Measurements from ENCODE around the gene THSD4.
"Not testable (repeated sequence)": the region's sequence is repeated elsewhere in the genome, so short reads cannot be mapped to it uniquely, and the experiment has no call there.

Gene THSD4

GRCh38 chr15:71666763-71667620 lies 551.7 kb downstream of the THSD4 start:
- Histone ChIP-seq H3K79me2 (ENCODE audit: control insufficient read depth, low read length) (no peaks in the 10 kb centered on the region), H3K27me3 (ENCODE audit: control insufficient read depth, low read length) (0 out of 2 replicates have a peak, but pooled peaks cover 6% of the 10 kb centered on the region), H3K36me3 (ENCODE audit: control insufficient read depth, low read length) (no peaks in the 10 kb centered on the region), H3K4me2 (ENCODE audit: low read length) (no peak overlapping the region), H3F3A (ENCODE audit: control insufficient read depth, insufficient read depth) (no peaks in the 10 kb centered on the region), H3K9me2 (replicated peaks; ENCODE audit: control insufficient read depth, low read length) (no peaks in the 10 kb centered on the region), H3K4me1 (ENCODE audit: control insufficient read depth, low read length) (no peaks in the 10 kb centered on the region), H3K27ac (ENCODE audit: low read depth, low read length) (no peak overlapping the region), H3K9me3 (ENCODE audit: control insufficient read depth, insufficient read depth, low read length) (no peaks in the 10 kb centered on the region), H4K20me1 (ENCODE audit: control insufficient read depth, insufficient read depth, low read depth, low read length) (no peaks in the 10 kb centered on the region), H3K4me3 (ENCODE audit: low read length) (no peak overlapping the region)
- TF ChIP-seq EZH2phosphoT487 (IDR thresholded peaks at IDR 0.05; ENCODE audit: borderline replicate concordance, low read length) (no peak), CTCF (IDR thresholded peaks at IDR 0.05; ENCODE audit: low read depth, low read length, poor library complexity, severe bottlenecking) (no peak)

- Histone ChIP-seq H3K79me2 (ENCODE audit: control insufficient read depth, low read length) (no peaks in the 10 kb centered on the region), H3K27ac (ENCODE audit: low read depth, low read length) (no peak overlapping the region), H3K4me1 (ENCODE audit: control insufficient read depth, low read length) (no peaks in the 10 kb centered on the region)
These were observed 554.4 kb downstream of the THSD4 start for GRCh38 chr15:71669688-71670087.

GRCh38 chr15:71670222-71670621 lies 555.0 kb downstream of the THSD4 start:
- H3K4me2 ChIP-seq (ENCODE audit: low read length); H3K36me3 ChIP-seq (ENCODE audit: control insufficient read depth, low read length); H3K79me2 ChIP-seq (ENCODE audit: control insufficient read depth, low read length); H3K27ac ChIP-seq (ENCODE audit: low read depth, low read length); H3K4me1 ChIP-seq (ENCODE audit: control insufficient read depth, low read length); H3F3A ChIP-seq (ENCODE audit: control insufficient read depth, insufficient read depth); H3K27me3 ChIP-seq (ENCODE audit: control insufficient read depth, low read length); H4K20me1 ChIP-seq (ENCODE audit: control insufficient read depth, insufficient read depth, low read depth, low read length); H3K9me2 ChIP-seq (replicated peaks; ENCODE audit: control insufficient read depth, low read length); H3K4me3 ChIP-seq (ENCODE audit: low read length); H3K9me3 ChIP-seq (ENCODE audit: control insufficient read depth, insufficient read depth, low read length): not testable (repeated sequence)

More at GRCh38 chr15:71669688-71670087, 554.4 kb downstream of the THSD4 start:
- H3K9me2 ChIP-seq (replicated peaks; ENCODE audit: control insufficient read depth, low read length): no peaks in the 10 kb centered on the region
- TF ChIP-seq EZH2phosphoT487 (IDR thresholded peaks at IDR 0.05; ENCODE audit: borderline replicate concordance, low read length) (no peak), CTCF (IDR thresholded peaks at IDR 0.05; ENCODE audit: low read depth, low read length, poor library complexity, severe bottlenecking) (no peak)
- no peaks in the 10 kb centered on the region for H4K20me1 ChIP-seq (ENCODE audit: control insufficient read depth, insufficient read depth, low read depth, low read length)
- H3K9me3 ChIP-seq (ENCODE audit: control insufficient read depth, insufficient read depth, low read length): no peaks in the 10 kb centered on the region
- H3K27me3 ChIP-seq (ENCODE audit: control insufficient read depth, low read length): peaks cover 5% of the 10 kb centered on the region; the same call in 1 of the 2 replicates
- H3K36me3 ChIP-seq (ENCODE audit: control insufficient read depth, low read length): no peaks in the 10 kb centered on the region
- no peak overlapping the region for H3K4me3 ChIP-seq (ENCODE audit: low read length)
- H3F3A ChIP-seq (ENCODE audit: control insufficient read depth, insufficient read depth): no peaks in the 10 kb centered on the region
- no peak overlapping the region for H3K4me2 ChIP-seq (ENCODE audit: low read length)

- H3K9me2 ChIP-seq (replicated peaks; ENCODE audit: control insufficient read depth, low read length): no peaks in the 10 kb centered on the region
- H3K79me2 ChIP-seq (ENCODE audit: control insufficient read depth, low read length): no peaks in the 10 kb centered on the region
- no peak overlapping the region for H3K4me2 ChIP-seq (ENCODE audit: low read length)
- H3K9me3 ChIP-seq (ENCODE audit: control insufficient read depth, insufficient read depth, low read length): no peaks in the 10 kb centered on the region
- TF ChIP-seq CTCF (IDR thresholded peaks at IDR 0.05; ENCODE audit: low read depth, low read length, poor library complexity, severe bottlenecking) (no peak), EZH2phosphoT487 (IDR thresholded peaks at IDR 0.05; ENCODE audit: borderline replicate concordance, low read length) (no peak)
- H3K4me3 ChIP-seq (ENCODE audit: low read length): no peak overlapping the region
- H3K27me3 ChIP-seq (ENCODE audit: control insufficient read depth, low read length): peaks cover 5% of the 10 kb centered on the region; the same call in 1 of the 2 replicates
- H3F3A ChIP-seq (ENCODE audit: control insufficient read depth, insufficient read depth): no peaks in the 10 kb centered on the region
- H3K27ac ChIP-seq (ENCODE audit: low read depth, low read length): no peak overlapping the region
- no peaks in the 10 kb centered on the region for H4K20me1 ChIP-seq (ENCODE audit: control insufficient read depth, insufficient read depth, low read depth, low read length)
- H3K4me1 ChIP-seq (ENCODE audit: control insufficient read depth, low read length): no peaks in the 10 kb centered on the region
- H3K36me3 ChIP-seq (ENCODE audit: control insufficient read depth, low read length): no peaks in the 10 kb centered on the region
These were observed 559.1 kb downstream of the THSD4 start for GRCh38 chr15:71674354-71674753.
